PC-3 (cell line): Measurements from ENCODE around the gene PRRT4. TPM values are rescaled to one million over a fixed set of nuclear protein-coding genes. Genes with fewer than 3 reads are reported as not detected.

ENCODE experiments used
- ATAC-seq: fragments of 200-7000 bp; cut with Tn5 transposase; 2 replicates; pipeline ENCODE4 v1.9.1; 2020; ENCODE audit warnings: mild to moderate bottlenecking, moderate library complexity
- BruUV-seq: library from RNA; stranded (reverse); fragments of 400-500 nt; replicated peaks from 2 replicates; lab custom pipeline; 2021; lab: Mats Ljungman, UMichigan
- CTCF ChIA-PET: fragments of 300-600 bp; sonication (Branson Sonifier 250); formaldehyde crosslinking; loops from one replicate; lab custom pipeline; 2022; ENCODE audit warnings: antibody characterized with exemption; lab: Charles Lee
- POLR2A ChIA-PET: fragments of 300-600 bp; sonication (Branson Sonifier 250); formaldehyde crosslinking; loops from one replicate; lab custom pipeline; 2022; ENCODE audit warnings: antibody characterized with exemption; ENCODE audit not compliant: unreplicated experiment; lab: Charles Lee
- DNase-seq: peaks from one replicate; pipeline ENCODE4 v3.0.0-alpha.2; 2015
- H2AFZ ChIP-seq: fragments of 300-600 bp; sonication (generic); 2 replicates; pipeline ENCODE4 v1.6.0; 2016; ENCODE audit warnings: antibody characterized with exemption, low read length
- H3F3A ChIP-seq: fragments of 300-600 bp; sonication (generic); one replicate; pipeline ENCODE4 v1.6.0; 2017; ENCODE audit warnings: antibody characterized with exemption, low read length, control low read depth, mild to moderate bottlenecking; ENCODE audit not compliant: unreplicated experiment
- H3K27ac ChIP-seq: fragments of 300-600 bp; sonication (generic); 2 replicates; pipeline ENCODE4 v1.5.1; 2016; ENCODE audit warnings: mild to moderate bottlenecking, low read length
- H3K27me3 ChIP-seq: fragments of 300-600 bp; sonication (generic); 2 replicates; pipeline ENCODE4 v1.6.1; 2016; ENCODE audit warnings: low read length, mixed read lengths
- H3K36me3 ChIP-seq: fragments of 300-600 bp; sonication (generic); 2 replicates; pipeline ENCODE4 v1.6.1; 2016; ENCODE audit warnings: low read depth, mixed run types, low read length, mixed read lengths
- H3K4me1 ChIP-seq: fragments of 300-600 bp; sonication (generic); 2 replicates; pipeline ENCODE4 v1.5.1; 2016; ENCODE audit warnings: low read length; ENCODE audit not compliant: insufficient read depth
- H3K4me2 ChIP-seq: fragments of 300-600 bp; sonication (generic); 2 replicates; pipeline ENCODE4 v1.6.0; 2016; ENCODE audit warnings: low read length
- H3K4me3 ChIP-seq: fragments of 300-600 bp; sonication (generic); 2 replicates; pipeline ENCODE4 v1.5.1; 2016; ENCODE audit warnings: mild to moderate bottlenecking, low read length, mixed read lengths
- H3K79me2 ChIP-seq: fragments of 300-600 bp; sonication (generic); 2 replicates; pipeline ENCODE4 v1.6.1; 2017; ENCODE audit warnings: low read length, mixed read lengths
- H3K9ac ChIP-seq: fragments of 300-600 bp; sonication (generic); 2 replicates; pipeline ENCODE4 v1.6.0; 2016; ENCODE audit warnings: mild to moderate bottlenecking, low read length
- H3K9me2 ChIP-seq: fragments of 300-600 bp; sonication (generic); replicated peaks from 2 replicates; pipeline ENCODE4 v1.6.1; 2016; ENCODE audit warnings: mixed run types, low read length, mixed read lengths
- H3K9me3 ChIP-seq: fragments of 300-600 bp; sonication (generic); 2 replicates; pipeline ENCODE4 v1.6.1; 2016; ENCODE audit warnings: low read length, mixed read lengths
- H4K20me1 ChIP-seq: fragments of 300-600 bp; sonication (generic); 2 replicates; pipeline ENCODE4 v1.6.1; 2016; ENCODE audit warnings: low read length, mixed read lengths
- EZH2 ChIP-seq: fragments of 300-600 bp; sonication (generic); IDR thresholded peaks from one replicate; pipeline ENCODE4 v1.6.1; 2017; ENCODE audit warnings: antibody characterized with exemption, mild to moderate bottlenecking, low read length; ENCODE audit not compliant: unreplicated experiment
- EZH2phosphoT487 ChIP-seq: fragments of 300-600 bp; sonication (generic); IDR thresholded peaks from 2 replicates; pipeline ENCODE4 v1.6.1; 2018; ENCODE audit warnings: mild to moderate bottlenecking, antibody characterized with exemption, low read length, borderline replicate concordance
- intact Hi-C: fragments of 100-400 bp; cut with micrococcal nuclease; formaldehyde crosslinking; loops from 2 replicates; pipeline ENCODE4 v1.9.0; 2023
- total RNA-seq: library from RNA; depleted of rRNA; stranded (reverse); fragments of >200 nt; gene quantifications from 2 replicates; pipeline ENCODE4 v1.2.3, GENCODE V29; 2014
- TF ChIP-seq, protein P1 (sequence below): fragments of 300-600 bp; sonication (generic); conservative IDR thresholded peaks from 2 replicates; pipeline ENCODE4 v1.5.1; 2017; ENCODE audit warnings: antibody characterized with exemption, low read depth, mild to moderate bottlenecking, low read length

Gene PRRT4
- total RNA-seq, 1 experiment from 2014 or later: 0.36 TPM

DNA sequence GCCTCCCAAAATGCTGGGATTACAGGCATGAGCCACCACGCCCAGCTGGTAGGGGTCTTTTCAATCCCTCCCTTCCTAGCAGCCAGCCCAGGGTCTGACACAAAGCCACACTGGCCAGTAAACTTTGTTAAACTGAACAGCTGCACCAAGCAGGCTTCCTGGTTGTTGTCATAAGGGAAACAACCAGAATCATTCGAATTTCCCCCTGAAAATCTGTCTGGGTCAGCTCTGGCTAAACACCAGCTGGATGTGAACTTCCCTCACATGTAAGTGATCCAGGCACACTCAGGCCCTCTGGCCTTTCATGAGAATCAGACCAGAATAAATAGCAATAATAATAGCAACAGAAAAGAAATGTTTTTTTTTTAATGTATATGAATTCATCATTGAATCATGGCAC is 40.9 kb upstream of the PRRT4 start:
- Histone ChIP-seq H2AFZ (no peak overlapping the region), H3K4me2 (no peak overlapping the region), H3K27me3 (no peaks in the 10 kb centered on the region), H3K9ac (no peak overlapping the region), H3K4me3 (no peak overlapping the region), H3F3A (no peaks in the 10 kb centered on the region), H3K9me2 (no peaks in the 10 kb centered on the region), H3K79me2 (peaks cover 31% of the 10 kb centered on the region), H3K4me1 (peaks cover 12% of the 10 kb centered on the region), H3K36me3 (peaks cover 35% of the 10 kb centered on the region), H3K9me3 (no peaks in the 10 kb centered on the region), H4K20me1 (peaks cover 10% of the 10 kb centered on the region; the same call in 1 of the 2 replicates), H3K27ac (no peak overlapping the region)
- CTCF ChIA-PET: no interaction called here
- no peak for DNase-seq
- POLR2A ChIA-PET: no interaction called here
- BruUV-seq: no TSS peak
- intact Hi-C loops: no loop called here
- ATAC-seq: no peak
- TF ChIP-seq, protein P1, sequence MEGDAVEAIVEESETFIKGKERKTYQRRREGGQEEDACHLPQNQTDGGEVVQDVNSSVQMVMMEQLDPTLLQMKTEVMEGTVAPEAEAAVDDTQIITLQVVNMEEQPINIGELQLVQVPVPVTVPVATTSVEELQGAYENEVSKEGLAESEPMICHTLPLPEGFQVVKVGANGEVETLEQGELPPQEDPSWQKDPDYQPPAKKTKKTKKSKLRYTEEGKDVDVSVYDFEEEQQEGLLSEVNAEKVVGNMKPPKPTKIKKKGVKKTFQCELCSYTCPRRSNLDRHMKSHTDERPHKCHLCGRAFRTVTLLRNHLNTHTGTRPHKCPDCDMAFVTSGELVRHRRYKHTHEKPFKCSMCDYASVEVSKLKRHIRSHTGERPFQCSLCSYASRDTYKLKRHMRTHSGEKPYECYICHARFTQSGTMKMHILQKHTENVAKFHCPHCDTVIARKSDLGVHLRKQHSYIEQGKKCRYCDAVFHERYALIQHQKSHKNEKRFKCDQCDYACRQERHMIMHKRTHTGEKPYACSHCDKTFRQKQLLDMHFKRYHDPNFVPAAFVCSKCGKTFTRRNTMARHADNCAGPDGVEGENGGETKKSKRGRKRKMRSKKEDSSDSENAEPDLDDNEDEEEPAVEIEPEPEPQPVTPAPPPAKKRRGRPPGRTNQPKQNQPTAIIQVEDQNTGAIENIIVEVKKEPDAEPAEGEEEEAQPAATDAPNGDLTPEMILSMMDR: no peak
- TF ChIP-seq EZH2phosphoT487 (no peak), EZH2 (no peak)

DNA sequence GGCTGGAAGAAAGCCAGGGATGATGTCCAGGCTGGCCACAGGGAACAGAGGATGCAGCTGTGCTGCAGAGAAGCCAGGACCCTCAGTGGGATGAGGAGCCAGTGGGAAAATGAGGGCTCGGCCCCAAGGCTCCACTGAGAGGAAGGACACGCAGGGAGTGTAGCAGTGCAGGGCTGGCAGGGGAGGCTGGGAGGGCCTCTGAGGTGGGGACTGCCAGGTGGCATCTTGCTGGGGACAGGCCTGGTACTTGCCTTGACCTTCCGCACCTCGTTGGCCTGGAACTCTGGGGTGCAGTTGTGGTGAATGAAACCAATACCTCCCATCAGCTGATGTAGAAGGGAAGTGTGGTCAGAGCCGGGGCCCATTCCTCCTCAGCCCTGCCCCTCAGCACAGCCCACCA is 39.1 kb upstream of the PRRT4 start:
- Histone ChIP-seq H3K4me1 (peaks cover 12% of the 10 kb centered on the region), H3K9ac (no peak overlapping the region), H3K9me3 (no peaks in the 10 kb centered on the region), H3F3A (no peaks in the 10 kb centered on the region), H3K79me2 (peaks cover 30% of the 10 kb centered on the region), H3K9me2 (no peaks in the 10 kb centered on the region), H3K4me3 (no peak overlapping the region), H3K27ac (no peak overlapping the region), H2AFZ (no peak overlapping the region), H4K20me1 (peaks cover 10% of the 10 kb centered on the region; the same call in 1 of the 2 replicates), H3K4me2 (no peak overlapping the region), H3K27me3 (no peaks in the 10 kb centered on the region), H3K36me3 (peaks cover 42% of the 10 kb centered on the region)
- no TSS peak for BruUV-seq
- ChIA-PET POLR2A (no interaction called here), CTCF (interaction anchor here (1.2 to 1.3 kb wide), 2 partner anchors 25 to 26 kb away, joined by 3 to 8 read pairs; no protein-coding TSS in a partner anchor)
- intact Hi-C loops: no loop called here
- TF ChIP-seq, protein P1: no peak
- TF ChIP-seq EZH2phosphoT487 (no peak), EZH2 (no peak)
- DNase-seq (no peak), ATAC-seq (no peak)

DNA sequence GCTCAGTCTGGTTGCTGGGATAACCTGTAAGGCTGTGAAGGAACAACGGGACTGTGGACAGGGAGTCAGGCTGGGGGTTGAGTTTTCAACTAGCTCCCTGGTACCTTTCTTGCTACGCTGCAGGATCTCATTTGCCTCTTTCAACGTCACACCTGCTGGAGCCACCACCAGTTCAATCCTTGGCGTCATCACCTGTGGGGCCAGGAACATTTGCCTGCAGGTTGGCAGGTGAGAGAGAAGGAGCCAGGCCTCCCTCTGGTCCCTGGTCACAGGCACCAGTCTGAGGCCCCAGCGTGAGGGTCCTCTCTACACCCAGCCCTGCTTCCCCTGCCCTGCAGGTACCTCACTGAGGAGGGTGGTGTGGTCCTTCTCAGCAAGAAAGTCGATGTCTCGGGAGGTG is 38.5 kb upstream of the PRRT4 start:
- H2AFZ ChIP-seq: no peak overlapping the region
- CTCF ChIA-PET: interaction anchor here (0.6 to 1.3 kb wide), 3 partner anchors 26 to 53 kb away, joined by 3 to 8 read pairs (median 4); no protein-coding TSS in a partner anchor
- no peak overlapping the region for H3K4me3 ChIP-seq
- POLR2A ChIA-PET: no interaction called here
- no TSS peak for BruUV-seq
- DNase-seq (no peak), ATAC-seq (no peak)
- intact Hi-C loops: no loop called here
- H3K36me3 ChIP-seq: peaks cover 48% of the 10 kb centered on the region
- no peaks in the 10 kb centered on the region for H3K9me2 ChIP-seq
- no peak overlapping the region for H3K27ac ChIP-seq
- no peak for TF ChIP-seq EZH2
- TF ChIP-seq, protein P1: no peak
- no peak for TF ChIP-seq EZH2phosphoT487
- H3K9ac ChIP-seq: no peak overlapping the region
- no peak overlapping the region for H3K4me2 ChIP-seq
- peaks cover 10% of the 10 kb centered on the region; the same call in 1 of the 2 replicates for H4K20me1 ChIP-seq
- no peaks in the 10 kb centered on the region for H3K9me3 ChIP-seq
- H3F3A ChIP-seq: no peaks in the 10 kb centered on the region
- H3K79me2 ChIP-seq: peaks cover 25% of the 10 kb centered on the region
- peaks cover 12% of the 10 kb centered on the region for H3K4me1 ChIP-seq
- H3K27me3 ChIP-seq: no peaks in the 10 kb centered on the region
